Posterior cingulate gyrus (tissue), 11 donors: ENCODE results near the gene TRUB1.

Experiments used
- DNase-seq, 10 donors: peaks; one replicate each; pipeline versions ENCODE4 v3.0.0 to v3.0.0-alpha.2; 2020 to 2021; ENCODE audit warnings: mixed read lengths in 3 of 10
- intact Hi-C: fragments of 100-400 bp; cut with DNase I; formaldehyde crosslinking; loops from one replicate; pipeline ENCODE4 v1.15.1; 2023

TRUB1 gene

DNA sequence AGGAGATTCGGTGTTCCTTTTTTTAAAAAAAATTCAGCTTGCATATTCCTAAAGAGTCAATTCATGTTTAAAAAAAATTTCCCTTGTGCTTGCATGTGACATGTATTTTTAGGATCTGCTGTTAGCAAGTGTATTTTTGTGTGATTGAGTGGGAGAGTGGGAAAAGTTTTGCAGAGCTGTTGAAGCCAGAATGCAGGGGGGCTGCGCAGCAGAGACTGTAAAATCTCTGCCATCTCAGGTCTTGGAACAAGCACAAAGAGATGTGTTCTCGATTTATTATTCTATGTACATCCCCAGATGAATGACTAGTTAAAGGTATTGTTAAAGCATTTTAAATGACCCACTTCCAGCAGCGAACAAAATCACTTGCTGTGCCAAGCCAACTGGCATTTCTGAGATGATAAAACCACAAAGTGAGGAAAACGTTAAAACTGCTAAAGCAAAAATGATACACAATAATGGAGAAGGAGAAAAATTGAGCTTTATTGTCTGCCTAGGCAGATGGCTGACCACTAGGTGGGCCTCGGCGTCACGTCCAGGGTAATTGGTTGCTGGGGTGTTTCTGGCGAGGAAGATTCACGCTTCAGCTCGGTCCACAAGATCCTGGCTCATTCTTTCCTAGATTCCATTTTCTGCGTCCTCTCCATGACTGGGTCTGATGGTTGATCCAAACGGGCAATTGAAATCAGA lies 88.2 kb downstream of the TRUB1 start:
- intact Hi-C loops = no loop called here
- peak in 8 of 10 donors; percentile 25 to 89 (median 42) for DNase-seq

DNA sequence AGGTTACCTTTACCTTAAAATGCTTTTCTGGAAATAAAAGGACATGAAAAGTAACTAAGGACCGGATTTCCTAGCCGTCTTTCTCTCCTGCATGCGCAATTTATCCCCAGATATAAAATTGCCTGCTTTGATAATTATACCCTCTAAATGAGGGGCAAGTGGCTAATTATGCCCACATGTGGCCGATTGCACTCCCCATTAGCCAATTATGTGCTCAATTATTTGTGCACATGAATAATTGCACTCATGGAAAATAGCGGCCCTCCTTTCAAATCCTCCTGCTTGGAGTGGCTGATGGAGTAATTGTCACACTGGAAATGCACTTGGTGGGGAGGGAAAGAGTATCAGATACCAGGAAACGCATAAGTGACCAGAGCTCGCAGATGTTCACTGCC lies 88.7 kb downstream of the TRUB1 start:
- intact Hi-C loops = no loop called here
- DNase-seq = no peak
